ENCODE data around the gene GIGYF2.

DNA sequence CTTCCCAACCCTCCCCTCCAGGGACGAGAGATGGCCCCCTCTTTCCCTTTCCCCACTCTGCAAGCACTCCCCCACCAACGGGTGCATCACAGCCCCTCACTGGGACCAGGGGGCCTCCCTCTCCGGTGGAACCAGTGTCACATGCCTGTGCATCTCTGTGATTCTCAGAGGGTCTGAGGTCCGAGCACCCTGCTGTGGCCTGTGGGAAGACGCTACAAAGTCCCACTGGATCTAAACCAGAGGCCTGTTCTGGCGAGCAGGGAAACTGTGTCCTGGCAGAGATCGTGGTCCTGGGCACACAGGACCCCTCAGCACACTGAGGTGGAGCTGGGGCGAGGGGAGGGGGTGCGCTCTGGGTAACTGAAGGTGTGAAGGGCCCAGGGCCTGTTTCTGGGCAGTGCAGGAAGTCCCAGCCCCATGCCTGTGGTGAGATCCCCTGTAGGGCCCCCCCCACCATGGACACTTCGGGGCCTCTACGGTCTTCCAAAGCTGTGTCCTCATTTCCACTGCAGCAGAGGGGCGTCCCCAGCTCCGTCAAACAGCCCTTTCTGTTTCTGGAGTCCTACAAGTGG is 180.9 kb downstream of the GIGYF2 start:
- TF ChIP-seq POLR2AphosphoS5 (IDR thresholded peaks at IDR 0.05) = no peak
- TF ChIP-seq, protein P1, sequence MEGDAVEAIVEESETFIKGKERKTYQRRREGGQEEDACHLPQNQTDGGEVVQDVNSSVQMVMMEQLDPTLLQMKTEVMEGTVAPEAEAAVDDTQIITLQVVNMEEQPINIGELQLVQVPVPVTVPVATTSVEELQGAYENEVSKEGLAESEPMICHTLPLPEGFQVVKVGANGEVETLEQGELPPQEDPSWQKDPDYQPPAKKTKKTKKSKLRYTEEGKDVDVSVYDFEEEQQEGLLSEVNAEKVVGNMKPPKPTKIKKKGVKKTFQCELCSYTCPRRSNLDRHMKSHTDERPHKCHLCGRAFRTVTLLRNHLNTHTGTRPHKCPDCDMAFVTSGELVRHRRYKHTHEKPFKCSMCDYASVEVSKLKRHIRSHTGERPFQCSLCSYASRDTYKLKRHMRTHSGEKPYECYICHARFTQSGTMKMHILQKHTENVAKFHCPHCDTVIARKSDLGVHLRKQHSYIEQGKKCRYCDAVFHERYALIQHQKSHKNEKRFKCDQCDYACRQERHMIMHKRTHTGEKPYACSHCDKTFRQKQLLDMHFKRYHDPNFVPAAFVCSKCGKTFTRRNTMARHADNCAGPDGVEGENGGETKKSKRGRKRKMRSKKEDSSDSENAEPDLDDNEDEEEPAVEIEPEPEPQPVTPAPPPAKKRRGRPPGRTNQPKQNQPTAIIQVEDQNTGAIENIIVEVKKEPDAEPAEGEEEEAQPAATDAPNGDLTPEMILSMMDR (IDR thresholded peaks at IDR 0.05) = no peak
- no peak for TF ChIP-seq EP300 (IDR thresholded peaks at IDR 0.05)

All from esophagus muscularis mucosa (tissue), 4 donors.